Myocyte (in vitro differentiated cells): ENCODE data around the gene DDX50. TPM values are rescaled to one million over a fixed set of nuclear protein-coding genes. Genes with fewer than 3 reads are reported as not detected.
"Not testable (repeated sequence)": the region's sequence is repeated elsewhere in the genome, so short reads cannot be mapped to it uniquely, and the experiment has no call there.

ENCODE experiments used
- DNase-seq: peaks from one replicate; pipeline ENCODE4 v3.0.0-alpha.2; 2012; ENCODE audit warnings: low read depth
- polyA plus RNA-seq: library from polyadenylated mRNA; unstranded; fragments of >200 nt; gene quantifications from one replicate; pipeline ENCODE4 v1.2.1, GENCODE V29; 2012; ENCODE audit warnings: missing spikeins
- total RNA-seq: library from RNA; depleted of rRNA; stranded (reverse); fragments of >200 nt; gene quantifications from 2 replicates; pipeline ENCODE4 v1.2.3, GENCODE V29; 2014

The DDX50 gene, protein sequence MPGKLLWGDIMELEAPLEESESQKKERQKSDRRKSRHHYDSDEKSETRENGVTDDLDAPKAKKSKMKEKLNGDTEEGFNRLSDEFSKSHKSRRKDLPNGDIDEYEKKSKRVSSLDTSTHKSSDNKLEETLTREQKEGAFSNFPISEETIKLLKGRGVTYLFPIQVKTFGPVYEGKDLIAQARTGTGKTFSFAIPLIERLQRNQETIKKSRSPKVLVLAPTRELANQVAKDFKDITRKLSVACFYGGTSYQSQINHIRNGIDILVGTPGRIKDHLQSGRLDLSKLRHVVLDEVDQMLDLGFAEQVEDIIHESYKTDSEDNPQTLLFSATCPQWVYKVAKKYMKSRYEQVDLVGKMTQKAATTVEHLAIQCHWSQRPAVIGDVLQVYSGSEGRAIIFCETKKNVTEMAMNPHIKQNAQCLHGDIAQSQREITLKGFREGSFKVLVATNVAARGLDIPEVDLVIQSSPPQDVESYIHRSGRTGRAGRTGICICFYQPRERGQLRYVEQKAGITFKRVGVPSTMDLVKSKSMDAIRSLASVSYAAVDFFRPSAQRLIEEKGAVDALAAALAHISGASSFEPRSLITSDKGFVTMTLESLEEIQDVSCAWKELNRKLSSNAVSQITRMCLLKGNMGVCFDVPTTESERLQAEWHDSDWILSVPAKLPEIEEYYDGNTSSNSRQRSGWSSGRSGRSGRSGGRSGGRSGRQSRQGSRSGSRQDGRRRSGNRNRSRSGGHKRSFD
- 36.7 and 48.0 TPM in 2 replicates for total RNA-seq
- polyA plus RNA-seq: 19.8 TPM

DNA sequence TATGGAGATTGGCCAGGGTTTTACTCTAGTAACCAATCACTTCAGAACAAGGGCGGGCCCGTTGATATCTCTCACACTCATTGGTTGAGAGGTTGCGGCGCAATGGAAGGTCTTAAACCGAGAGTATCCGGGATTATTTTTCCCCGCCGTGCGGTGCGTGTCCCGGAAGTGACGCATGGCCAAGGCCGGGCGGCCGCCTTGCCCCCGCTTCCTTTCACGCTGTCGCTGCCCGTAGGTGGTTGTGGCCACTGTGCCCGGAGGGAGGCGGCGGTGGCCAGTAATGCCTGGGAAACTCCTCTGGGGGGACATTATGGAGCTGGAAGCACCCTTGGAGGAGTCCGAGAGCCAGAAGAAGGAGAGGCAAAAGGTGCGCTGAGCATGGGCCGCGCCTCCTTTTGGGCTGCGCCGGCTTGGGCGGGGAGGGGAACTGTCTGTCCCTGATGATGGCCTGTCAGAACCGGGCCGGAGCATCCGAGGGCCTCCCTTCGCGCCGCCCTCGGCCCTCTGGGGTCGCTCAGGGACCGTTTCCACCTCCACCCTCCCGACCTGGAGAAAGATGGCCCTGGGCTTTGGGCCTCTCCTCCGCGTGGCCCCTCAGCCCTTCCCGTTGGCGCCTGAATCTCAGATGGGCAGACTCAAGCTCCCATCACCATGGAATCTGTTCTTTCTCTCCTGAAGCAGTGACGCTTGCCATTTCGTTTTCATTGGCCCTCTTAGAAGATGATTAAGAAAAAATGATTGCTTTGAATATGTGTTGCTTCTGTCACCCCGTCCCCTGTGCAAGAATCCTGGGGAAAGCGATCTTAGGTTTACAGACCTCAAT, at the start of gene DDX50:
Gene DDX50, plus strand, starts transcription at position 211 of the 823 bp plus-strand sequence. Its CDS starts 70 bp downstream, at position 281.
- peak; percentile 100 for DNase-seq

DNA sequence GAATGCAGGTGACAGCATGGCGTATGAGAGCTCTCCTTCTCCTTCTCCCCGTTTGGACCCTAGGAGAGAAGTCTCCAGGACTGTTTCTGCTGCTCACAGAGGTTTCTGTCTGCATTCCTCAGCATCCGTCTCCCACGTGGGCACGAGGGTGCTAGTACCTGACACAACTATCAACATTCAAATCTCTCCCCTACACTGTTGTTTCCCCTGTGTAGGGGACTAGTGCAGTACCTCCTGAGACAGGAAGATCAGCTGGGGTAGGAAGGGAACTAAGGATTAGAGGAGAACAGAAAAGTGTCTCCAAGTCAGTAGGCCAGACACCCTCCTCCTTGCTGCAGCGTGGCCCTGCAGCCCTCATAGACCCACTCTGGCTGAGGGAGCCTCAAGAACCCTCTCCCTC, 44.8 kb upstream of the DDX50 start:
- no peak for DNase-seq

DNA sequence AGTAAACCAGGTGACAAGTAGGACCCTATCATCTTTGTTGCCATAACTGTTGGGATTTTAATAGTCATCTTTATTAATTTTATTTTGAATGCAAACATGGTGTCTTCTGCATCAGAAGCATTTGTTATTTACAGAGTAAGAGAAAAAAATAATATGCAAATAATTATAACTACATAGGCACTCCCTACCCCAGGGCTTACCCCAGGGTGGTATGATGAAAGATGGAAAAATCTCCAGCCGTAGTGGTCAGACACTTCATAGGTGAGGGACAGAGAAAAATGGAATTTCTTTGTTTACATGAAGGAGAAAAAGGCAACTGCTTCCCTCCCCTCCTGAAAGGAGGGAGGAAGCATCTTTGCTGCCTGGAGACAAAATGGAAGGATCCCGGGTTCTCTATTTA, 44.1 kb upstream of the DDX50 start:
- no peak for DNase-seq

DNA sequence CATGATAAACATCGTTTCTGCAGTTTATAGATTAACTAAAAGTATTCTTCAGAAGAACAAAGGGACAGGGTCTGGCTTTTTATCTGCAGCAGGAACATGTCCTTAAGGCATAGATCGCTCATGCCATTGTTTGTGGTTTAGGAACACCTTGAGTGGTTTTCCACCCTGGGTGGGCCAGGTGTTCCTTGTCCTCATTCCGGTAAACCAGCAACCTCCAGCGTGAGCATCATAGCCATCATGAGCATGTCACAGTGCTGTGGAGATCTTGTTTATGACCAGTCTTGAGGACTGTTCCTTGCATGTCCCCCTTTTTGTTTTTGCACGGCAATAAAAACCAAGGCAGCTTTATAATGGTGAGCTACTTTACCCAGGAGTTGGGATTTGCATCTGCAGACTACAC, 39.9 kb upstream of the DDX50 start:
- DNase-seq: peak; percentile 11

DNA sequence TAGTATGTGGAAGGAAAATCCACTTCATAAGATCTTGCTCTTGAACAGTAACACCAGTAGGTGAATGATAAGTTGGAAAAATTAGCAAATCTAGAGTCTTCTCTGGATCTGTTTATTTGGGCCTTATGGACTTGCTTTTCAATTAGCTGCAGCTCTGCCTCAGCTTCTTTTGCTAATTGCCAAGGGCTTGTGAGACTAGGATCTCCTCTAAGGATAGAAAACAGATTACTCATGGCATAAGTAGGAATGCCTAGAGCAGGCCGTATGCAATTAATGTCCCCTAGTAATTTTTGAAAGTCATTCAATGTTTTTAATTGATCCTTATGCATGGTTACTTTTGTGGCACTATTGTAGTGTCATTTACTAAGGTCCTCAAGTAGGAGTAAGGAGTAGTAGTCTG, 36.5 kb upstream of the DDX50 start:
- DNase-seq: no peak

DNA sequence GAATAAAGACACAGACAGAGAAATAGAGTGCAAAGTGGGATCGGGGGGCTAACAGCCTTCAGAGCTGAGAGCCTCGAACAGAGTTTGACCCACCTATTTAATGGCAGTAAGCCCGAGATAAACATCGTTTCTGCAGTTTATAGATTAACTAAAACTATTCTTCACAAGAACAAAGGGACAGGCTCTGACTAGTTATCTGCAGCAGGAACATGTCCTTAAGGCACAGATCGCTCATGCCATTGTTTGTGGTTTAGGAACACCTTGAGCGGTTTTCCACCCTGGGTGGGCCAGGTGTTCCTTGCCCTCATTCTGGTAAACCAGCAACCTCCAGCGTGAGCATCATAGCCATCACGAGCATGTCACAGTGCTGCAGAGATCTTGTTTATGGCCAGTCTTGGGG, 32.9 kb upstream of the DDX50 start:
- DNase-seq: not testable (repeated sequence)

DNA sequence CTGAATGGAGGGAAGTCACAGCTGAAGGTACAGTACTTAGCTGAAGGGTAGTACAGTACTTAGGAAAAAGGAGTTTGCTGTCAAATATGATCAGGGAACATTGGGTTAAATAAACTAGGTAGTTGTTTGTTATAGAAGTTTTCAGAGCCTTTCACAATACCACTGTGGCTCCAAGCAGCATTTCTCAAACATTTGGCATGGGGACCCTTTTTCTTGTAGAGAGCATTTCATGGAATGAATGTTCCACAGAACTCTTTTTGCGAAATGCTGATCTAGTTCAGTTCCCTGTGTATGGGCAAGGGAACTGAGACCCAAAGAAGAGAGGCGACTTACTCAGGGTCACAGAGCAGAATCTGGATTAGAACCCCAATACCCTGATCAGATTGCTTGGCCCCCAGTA, 31.5 kb upstream of the DDX50 start:
- DNase-seq: no peak

DNA sequence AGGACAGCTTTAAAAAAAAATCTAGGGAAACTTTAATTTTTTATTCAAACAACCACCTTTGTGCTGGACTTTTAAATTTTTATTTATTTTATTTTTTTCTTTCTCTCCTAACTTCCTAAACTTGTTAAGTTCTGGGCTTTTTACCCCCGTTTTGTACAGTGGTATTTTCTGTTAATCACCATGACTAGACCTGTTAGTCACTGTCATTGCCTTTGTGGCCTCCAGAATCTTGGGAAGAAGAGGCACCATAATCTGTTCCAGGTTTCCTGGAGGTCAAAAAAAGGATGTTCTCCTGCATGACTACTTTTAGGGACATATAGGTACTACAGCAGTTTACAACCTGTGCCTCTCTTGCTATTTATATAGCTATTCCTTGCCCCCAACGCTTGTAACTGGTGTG, 31.1 kb upstream of the DDX50 start:
- DNase-seq: no peak

DNA sequence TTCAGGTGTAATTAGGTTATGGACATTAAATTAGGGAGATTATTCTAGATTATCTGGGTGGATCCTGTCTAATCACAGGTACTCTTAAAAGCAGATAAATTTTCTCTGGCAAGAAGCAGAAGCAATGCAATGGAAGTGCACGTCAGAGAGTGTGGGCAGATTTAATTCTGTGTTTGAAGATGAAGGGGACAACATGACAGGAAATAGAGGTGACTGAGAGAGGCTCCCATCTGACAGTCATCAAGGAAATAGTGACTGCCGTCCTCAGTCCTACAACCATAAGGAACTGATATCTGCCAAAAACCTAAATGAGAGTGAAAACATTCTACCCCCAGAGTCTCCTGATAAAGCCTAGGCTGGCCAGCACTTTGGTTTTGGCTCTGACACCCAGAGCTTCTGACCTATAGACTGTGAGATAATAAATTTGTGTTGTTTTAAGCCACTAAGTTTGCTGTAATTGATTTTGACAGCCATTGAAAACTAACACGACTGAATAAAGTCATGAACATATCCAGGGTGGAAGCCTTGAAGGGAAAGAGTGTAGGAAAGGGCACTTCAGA, 30.5 kb upstream of the DDX50 start:
- DNase-seq: no peak

DNA sequence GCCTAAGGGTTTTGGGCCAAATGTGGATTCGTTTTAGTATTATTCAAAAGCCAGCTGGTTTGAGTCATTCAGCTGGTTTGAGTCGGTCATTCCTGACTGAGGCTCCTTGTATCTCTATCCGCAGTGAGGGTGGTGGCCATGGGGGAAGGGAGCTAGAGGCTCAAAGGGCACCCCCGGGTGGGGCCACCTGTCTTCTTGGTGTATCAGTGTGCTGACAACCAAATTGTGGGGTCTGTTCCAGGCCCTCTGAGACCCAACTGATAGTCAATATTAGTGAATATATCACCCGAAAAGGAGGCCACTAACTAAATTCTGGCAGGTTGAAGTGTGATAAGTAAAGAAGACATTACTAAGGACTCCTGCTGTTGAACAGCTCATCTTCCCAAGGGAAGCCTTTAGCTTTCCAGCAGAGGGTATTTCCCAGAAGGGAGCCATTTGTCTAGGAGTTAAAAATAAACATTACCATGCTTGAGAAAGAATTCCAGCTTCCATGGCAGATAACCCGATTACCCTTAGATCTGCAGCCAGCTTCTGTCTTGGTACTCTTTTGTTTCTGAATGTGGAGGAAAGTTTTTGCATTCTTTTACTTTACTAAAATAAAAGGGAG, 29.9 kb upstream of the DDX50 start:
- DNase-seq: peak; percentile 88

DNA sequence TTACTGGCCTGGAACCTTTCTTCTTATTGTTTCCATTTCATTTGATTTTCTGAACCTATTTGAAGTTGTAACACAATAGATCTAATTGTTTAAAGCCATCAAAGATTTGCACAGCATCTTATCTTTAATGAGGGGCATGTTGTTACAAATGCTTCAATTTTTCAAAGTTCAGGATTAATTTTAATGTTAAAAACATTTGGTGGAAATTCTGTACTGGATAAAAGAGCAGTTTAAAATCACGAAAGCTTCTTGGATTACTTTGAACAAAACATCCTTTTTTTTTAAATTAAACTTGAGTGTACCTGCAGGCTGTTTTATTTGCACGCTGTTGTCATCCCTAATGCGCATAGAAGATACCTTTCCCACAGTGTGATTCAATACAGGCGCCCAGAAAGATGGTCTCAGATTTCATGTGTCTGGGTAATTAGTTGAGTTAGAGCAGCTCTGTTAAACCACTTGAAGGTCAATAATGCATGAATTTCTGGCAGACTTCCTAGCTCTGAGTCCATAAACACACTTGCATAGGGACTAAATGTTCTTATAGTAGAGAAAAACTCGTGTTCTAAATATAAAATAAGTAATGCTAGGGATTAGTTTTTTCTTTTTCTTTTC, 29.3 kb upstream of the DDX50 start:
- DNase-seq: peak; percentile 68

DNA sequence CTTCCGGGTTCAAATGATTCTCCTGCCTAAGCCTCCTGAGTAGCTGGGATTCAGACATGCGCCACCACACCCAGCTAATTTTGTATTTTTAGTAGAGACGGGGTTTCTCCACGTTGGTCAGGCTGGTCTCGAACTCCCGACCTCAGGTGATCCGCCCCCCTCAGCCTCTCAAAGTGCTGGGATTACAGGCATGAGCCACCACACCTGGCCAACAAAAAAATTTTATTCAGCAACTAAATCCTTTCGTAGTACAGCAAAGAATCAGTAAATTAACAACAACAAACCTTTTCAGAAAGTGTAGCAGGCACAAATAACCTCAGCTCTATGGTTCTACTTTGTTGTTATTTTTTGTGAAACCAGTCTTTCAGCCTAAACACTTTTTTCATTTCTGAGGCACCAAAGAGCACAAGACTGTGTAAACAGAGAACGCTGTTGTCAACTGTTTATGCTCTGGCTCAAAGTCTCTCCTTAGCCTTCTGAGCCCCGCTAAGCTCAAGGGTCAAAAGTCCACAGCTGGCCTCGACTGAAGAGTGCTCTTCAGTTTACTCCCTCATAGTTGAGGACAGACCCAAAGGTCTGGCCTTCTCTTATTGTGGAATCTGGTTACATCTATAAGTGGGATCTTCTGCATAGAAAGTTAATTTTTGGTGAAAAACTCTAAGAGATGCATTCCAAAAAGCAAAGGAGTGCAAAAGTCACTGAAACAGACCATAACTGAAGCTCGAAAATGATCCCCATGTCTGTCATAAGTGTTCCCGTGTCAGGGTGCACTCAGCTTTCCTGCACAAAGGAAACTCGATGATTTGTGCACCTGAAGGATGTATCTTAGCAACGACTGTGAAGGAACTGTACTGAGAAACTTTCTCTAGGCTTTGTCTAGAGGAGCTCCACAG, 24.6 kb upstream of the DDX50 start:
- no peak for DNase-seq

DNA sequence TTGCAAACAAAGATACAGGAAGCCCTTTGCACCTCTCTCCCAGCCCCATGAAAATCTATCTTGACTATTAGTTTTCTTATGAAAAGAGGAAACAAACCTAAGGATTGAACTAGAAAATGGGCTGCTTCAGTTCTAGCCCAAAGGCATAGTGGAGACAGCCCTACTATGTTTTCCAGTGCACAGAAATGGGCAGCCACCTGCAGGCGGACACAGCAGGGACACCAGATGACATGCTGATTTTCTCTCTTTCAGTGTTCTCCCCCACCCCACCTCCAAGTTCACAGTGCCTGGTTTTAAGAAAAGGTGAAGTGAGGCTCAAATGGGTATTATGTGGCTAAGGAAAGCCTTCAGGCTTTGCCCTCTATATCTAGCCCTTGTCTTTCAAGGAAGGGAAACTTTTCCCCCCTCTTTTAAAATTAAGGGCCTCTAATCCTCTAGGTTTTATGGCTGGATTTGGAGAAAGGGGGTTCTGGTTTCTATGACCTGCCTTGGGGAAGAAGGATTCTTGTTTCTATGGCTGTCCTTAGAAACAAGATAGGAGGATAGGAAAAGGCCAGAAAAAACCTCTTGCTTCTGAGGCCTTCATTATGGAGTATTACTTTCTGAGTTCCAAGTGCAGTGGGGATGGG, 23.5 kb upstream of the DDX50 start:
- no peak for DNase-seq

DNA sequence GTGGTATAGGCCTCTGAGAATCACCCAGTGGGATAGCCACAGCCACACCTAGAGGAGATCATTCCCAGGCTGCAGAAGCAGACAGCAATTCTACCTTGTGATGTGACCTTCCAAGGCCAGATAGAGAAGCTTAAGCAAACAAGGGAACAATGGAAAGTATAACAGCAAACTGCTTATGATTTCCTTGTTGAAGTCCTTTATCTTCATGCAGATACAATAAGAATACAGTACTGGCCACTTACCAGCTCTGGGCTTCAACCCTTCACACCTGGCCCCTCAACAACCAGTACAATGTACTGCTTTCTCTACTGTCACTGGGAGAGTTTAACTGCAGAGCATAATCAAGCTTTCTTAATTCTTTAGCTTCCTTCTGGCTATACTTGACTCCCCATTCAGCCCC, 22.6 kb upstream of the DDX50 start:
- no peak for DNase-seq

DNA sequence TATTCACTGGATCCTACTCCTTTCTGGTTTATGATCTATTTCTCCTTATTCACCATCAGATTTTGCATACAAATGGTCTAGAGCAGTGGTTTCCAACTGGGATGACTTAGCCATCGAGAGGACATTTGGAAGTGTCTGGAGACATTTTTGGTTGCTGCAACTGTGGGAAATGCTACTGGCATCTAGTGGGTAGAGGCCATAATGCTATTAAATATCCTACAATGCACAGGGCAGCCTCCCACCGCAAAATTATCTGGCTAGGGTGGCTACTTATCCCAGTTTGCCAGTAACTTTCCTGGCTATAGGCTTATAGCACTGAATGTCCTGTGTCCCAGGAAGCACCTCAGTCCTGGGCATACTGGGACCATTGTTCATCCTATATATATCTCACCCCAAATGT, 21.5 kb upstream of the DDX50 start:
- peak; percentile 13 for DNase-seq

DNA sequence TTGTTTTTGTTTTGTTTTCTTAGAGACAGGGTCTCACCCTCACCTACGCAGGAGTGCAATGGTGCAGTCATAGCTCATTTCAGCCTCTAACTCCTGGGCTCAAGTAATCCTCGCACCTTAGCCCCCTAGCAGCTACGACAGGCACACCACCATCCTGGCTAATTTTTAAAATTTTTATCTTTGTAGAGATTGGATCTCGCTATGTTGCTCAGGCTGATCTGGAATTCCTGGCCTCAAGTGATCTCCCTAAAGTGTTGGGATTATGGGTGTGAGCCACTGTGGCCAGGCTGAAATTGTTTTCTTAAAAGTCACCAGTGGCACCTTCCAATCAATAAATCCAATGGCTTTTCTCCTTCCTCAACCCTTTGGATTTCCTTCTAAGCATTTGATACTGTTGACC, 20.9 kb upstream of the DDX50 start:
- DNase-seq: no peak

DNA sequence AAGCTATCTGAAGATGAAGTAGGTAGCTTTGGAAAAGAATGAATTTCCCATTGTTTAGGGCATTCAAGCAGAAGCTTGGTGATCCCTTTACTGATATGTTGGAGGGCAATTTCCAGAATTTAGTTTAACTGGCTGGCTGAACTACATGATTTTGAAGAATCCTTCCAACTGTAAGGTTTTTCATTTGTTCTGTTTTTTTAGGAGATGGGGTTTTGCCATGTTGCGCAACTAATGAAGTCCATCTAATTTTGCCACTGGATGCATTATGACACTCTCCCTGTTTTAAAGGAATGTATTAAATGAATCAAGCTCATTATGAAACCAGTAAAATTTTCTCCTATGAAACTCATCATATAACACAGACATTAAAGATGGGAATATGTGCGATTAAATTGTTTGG, 6.1 kb upstream of the DDX50 start:
- DNase-seq: no peak

DNA sequence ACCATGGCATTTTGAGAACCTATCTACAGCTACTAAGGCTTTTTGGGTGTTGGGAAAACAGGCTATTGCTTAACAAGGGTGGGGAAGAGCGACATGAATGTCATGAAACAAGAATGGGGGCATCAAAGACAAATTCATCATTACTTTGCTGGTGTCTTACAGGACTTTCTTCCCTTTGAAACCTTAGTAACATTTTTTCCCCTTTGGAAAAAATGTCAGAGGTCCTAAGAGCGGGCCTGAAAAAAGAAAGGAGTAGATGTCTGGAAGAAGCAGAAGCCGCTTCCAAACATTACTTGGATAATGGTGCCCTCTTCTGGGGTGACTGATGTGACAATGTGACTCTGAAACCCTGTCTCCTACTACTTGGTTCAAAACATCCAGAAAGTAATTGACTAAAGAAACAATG, 3.8 kb upstream of the DDX50 start:
- peak; percentile 85 for DNase-seq

DNA sequence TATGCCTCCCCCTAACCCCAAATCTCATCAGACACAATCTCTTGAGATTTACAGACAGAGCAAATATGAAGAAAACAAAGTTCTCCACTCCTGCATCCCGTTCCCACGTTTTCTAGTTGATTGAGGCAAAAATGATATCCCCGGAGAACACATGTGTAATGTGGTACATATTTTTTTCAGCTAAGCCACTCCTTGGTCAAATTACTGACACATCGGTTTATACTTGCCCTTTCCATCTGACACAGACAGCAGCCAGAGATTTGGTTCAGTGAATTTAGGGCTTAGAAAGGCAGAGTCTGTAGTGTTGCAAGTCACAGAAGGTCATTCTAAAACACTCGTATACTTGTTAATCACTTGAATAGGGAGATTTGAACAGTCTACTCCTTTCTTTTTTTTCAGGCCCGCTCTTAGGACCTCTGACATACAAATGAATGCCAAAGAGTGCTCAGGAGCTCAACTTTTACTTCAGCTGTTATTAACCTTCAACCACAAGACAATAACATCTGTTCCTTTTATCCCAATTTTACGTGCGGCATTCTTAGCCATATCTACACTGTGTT, 1.8 kb upstream of the DDX50 start:
- DNase-seq: peak; percentile 55
